K562 (cell line): Measurements from ENCODE around the gene ZNF18. TPM values are rescaled to one million over a fixed set of nuclear protein-coding genes. Genes with fewer than 3 reads are reported as not detected.

ENCODE experiments used
- CBFB ChIP-seq: sonication (generic); formaldehyde crosslinking; IDR thresholded peaks from 2 replicates; pipeline ENCODE4 v1.4.0; 2020; ENCODE audit warnings: mild to moderate bottlenecking, missing genetic modification reagents
- CHD1 ChIP-seq: fragments of 200-600 bp; sonication (generic); IDR thresholded peaks from one replicate; pipeline ENCODE4 v1.6.1; 2012; ENCODE audit warnings: mild to moderate bottlenecking, moderate library complexity, low read length, inconsistent platforms
- DDX20 ChIP-seq: fragments of 450-650 bp; IDR thresholded peaks from 2 replicates; pipeline ENCODE4 v1.6.1; 2016; ENCODE audit warnings: missing genetic modification characterization, low read depth, mild to moderate bottlenecking, missing compliant biosample characterization, moderate library complexity
- HNRNPL ChIP-seq: fragments of 200-400 bp; formaldehyde crosslinking; IDR thresholded peaks from 2 replicates; pipeline ENCODE4 v1.6.1; 2017; ENCODE audit warnings: low read depth, mild to moderate bottlenecking, low read length
- MAFK ChIP-seq: IDR thresholded peaks from 2 replicates; pipeline ENCODE4 v1.6.1; 2011; ENCODE audit warnings: low read length, improper control_type of control experiment
- MAZ ChIP-seq, 2 experiments: fragments of 450-650 bp in 1 of 2; sonication (generic) in 1 of 2; formaldehyde crosslinking; IDR thresholded peaks in 1 of 2; conservative IDR thresholded peaks in 1 of 2; 2 replicates each; pipeline versions ENCODE4 v1.4.0 to v1.5.0; 2020; ENCODE audit warnings: mild to moderate bottlenecking in 1 of 2, missing genetic modification reagents in 1 of 2
- NCOA2 ChIP-seq, 2 experiments: fragments of 450-650 bp; IDR thresholded peaks; 2 replicates each; pipeline ENCODE4 v1.6.1; 2018; ENCODE audit warnings: mild to moderate bottlenecking in 2 of 2, moderate library complexity in 1 of 2; ENCODE audit not compliant: partially characterized antibody in 2 of 2
- NCOR1 ChIP-seq: fragments of 450-650 bp; IDR thresholded peaks from 2 replicates; pipeline ENCODE4 v1.6.1; 2016; ENCODE audit warnings: mild to moderate bottlenecking, moderate library complexity
- NFRKB ChIP-seq: fragments of 450-650 bp; IDR thresholded peaks from 2 replicates; pipeline ENCODE4 v1.6.1; 2016; ENCODE audit warnings: low read depth
- POLR2AphosphoS5 ChIP-seq: IDR thresholded peaks from 2 replicates; pipeline ENCODE4 v1.6.1; 2011; ENCODE audit warnings: mild to moderate bottlenecking, low read depth, low read length, moderate library complexity; ENCODE audit not compliant: control insufficient read depth, insufficient read depth
- SETDB1 ChIP-seq: IDR thresholded peaks from one replicate; pipeline ENCODE4 v1.6.1; 2012; ENCODE audit warnings: low read length, control low read depth, inconsistent platforms
- SMAD4 ChIP-seq: fragments of 250-450 bp; sonication (Bioruptor Pico); conservative IDR thresholded peaks from 2 replicates; pipeline ENCODE4 v1.8.0; 2021; ENCODE audit warnings: inconsistent platforms, mild to moderate bottlenecking, moderate library complexity
- SREBF1 ChIP-seq: fragments of 150-350 bp; IDR thresholded peaks from 2 replicates; pipeline ENCODE4 v1.6.1; 2014; ENCODE audit warnings: antibody characterized with exemption, low read depth, low read length, borderline replicate concordance
- SREBF2 ChIP-seq: sonication (generic); formaldehyde crosslinking; IDR thresholded peaks from 2 replicates; pipeline ENCODE4 v1.4.0; 2020; ENCODE audit warnings: mild to moderate bottlenecking, missing genetic modification reagents
- TBP ChIP-seq: optimal IDR thresholded peaks from 2 replicates; pipeline ENCODE3; 2011; ENCODE audit warnings: low read depth, low read length, improper control_type of control experiment
- YY1 ChIP-seq, 3 experiments: IDR thresholded peaks; 2 replicates each; pipeline ENCODE4 v1.6.1; 2011; ENCODE audit warnings: low read length in 2 of 3, mild to moderate bottlenecking in 2 of 3, moderate library complexity in 2 of 3, borderline replicate concordance in 1 of 3, control low read depth in 1 of 3, low read depth in 1 of 3; ENCODE audit not compliant: insufficient read depth in 3 of 3, insufficient replicate concordance in 2 of 3, control insufficient read depth in 1 of 3, insufficient read length in 1 of 3; ENCODE audit errors: extremely low read depth in 1 of 3
- ZBTB17 ChIP-seq: fragments of 450-650 bp; formaldehyde crosslinking; IDR thresholded peaks from 2 replicates; pipeline ENCODE4 v1.4.0; 2020; ENCODE audit warnings: mild to moderate bottlenecking
- ZC3H8 ChIP-seq: fragments of 450-650 bp; IDR thresholded peaks from 2 replicates; pipeline ENCODE4 v1.6.1; 2017
- ZNF224 ChIP-seq: sonication (generic); formaldehyde crosslinking; IDR thresholded peaks from 2 replicates; pipeline ENCODE4 v1.8.0; 2022; ENCODE audit warnings: mild to moderate bottlenecking, missing genetic modification reagents
- ZNF507 ChIP-seq: conservative IDR thresholded peaks from 2 replicates; pipeline ENCODE4 v1.6.1; 2017; ENCODE audit warnings: missing genetic modification characterization, missing compliant biosample characterization
- ZNF668 ChIP-seq: fragments of 250-450 bp; sonication (Bioruptor Pico); IDR thresholded peaks from 2 replicates; pipeline ENCODE4 v1.8.0; 2022; ENCODE audit warnings: mild to moderate bottlenecking, inconsistent platforms
- ZNF75A ChIP-seq: fragments of 450-650 bp; formaldehyde crosslinking; IDR thresholded peaks from 2 replicates; pipeline ENCODE4 v1.4.0; 2020; ENCODE audit warnings: mild to moderate bottlenecking
- polyA plus RNA-seq, 8 experiments: library from polyadenylated mRNA; depleted of rRNA in 4 of 8; stranded (reverse) in 5 of 8; unstranded in 3 of 8; fragments of >200 nt; fragmentation: Nextera tagmentation in 2 of 8; fragmentation: Illumina TruSeq in 1 of 8; extraction: Ambion mirVana in 2 of 8; extraction: Trizol in 1 of 8; gene quantifications; 2 replicates each; pipeline versions ENCODE4 v1.2.1 to v1.2.3, GENCODE V29; 2011 to 2014; ENCODE audit warnings: inconsistent platforms in 1 of 8, missing spikeins in 1 of 8
- total RNA-seq, 7 experiments: library from RNA; depleted of rRNA in 6 of 7; stranded (reverse); fragments of >200 nt in 6 of 7; fragmentation: Illumina TruSeq in 2 of 7; extraction: Trizol in 2 of 7; gene quantifications; 2 replicates each; pipeline versions ENCODE4 v1.2.1 to v1.2.3, GENCODE V29; 2011 to 2021; ENCODE audit warnings: low replicate concordance in 1 of 7
- TF ChIP-seq, protein P1 (sequence below): fragments of 450-650 bp; formaldehyde crosslinking; IDR thresholded peaks from 2 replicates; pipeline ENCODE4 v1.4.0; 2020; ENCODE audit warnings: mild to moderate bottlenecking, moderate library complexity
- TF ChIP-seq, protein P2 (sequence below): IDR thresholded peaks from 3 replicates; pipeline ENCODE4 v1.6.1; 2011; ENCODE audit warnings: borderline replicate concordance, mild to moderate bottlenecking, moderate library complexity; ENCODE audit not compliant: insufficient read length; ENCODE audit errors: extremely low read depth

Gene ZNF18
- total and polyA plus RNA-seq, 9 of the 15 experiments (the other 6 are each of a cell fraction or from before 2014, with no cell fraction given): 1.1 to 5.0 (median 3.4) TPM

DNA sequence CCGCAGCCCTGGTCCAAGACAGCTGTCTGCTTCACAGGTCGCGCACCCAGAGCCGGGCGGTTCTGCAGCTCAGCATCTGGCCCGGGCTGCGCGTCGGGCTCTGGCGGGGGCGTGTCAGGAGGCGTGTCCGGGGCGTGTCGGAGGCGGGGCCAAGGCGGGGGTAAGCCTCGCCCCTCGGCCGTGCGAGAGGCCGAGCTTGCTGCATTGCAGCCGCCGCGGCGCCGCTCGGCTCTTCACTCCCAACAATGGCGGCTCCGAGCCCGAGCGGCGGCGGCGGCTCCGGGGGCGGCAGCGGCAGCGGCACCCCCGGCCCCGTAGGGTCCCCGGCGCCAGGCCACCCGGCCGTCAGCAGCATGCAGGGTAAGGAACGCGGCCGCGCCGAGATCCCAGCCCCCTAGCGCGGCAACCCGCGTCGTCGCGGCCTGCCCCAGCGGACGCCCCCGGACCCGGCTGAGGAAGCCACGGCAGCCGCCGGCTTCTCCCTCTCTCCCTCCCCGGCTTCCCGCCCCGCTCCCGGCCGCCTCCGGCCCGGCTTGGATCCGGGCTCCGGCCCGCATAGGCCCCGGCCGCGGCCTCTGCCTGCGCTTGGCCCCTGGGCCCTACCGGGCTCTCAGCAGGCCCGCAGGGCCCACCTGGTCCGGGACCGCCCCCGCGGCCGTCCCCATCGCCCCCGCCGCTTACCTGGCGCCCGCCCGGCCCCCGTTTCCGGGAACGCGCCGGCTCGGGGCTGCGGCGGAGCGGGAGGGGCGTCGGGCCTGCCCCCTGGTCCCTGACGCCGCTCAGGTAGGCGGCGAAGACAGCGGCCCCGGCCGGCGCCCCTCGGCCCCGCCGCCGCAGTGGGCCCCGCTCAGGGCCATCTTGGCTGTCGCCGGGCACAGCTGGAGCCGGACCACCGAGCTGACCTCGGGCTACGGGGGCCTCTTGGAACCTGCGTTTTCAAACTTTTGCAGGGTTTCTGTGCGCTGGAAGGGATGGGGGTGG lies 23.7 kb upstream of the ZNF18 start, which contains the start of gene MAP2K4 (continued):
- TF ChIP-seq YY1 (IDR thresholded peaks at IDR 0.05; ENCODE audit: borderline replicate concordance in 1 of 3, control insufficient read depth in 1 of 3, extremely low read depth in 1 of 3, insufficient read depth in 3 of 3, insufficient read length in 1 of 3, insufficient replicate concordance in 2 of 3, low read depth in 1 of 3, low read length in 2 of 3) (peak; percentile 61 to 93 (median 87)), MAFK (no peak), ZNF75A (no peak), NFRKB (no peak), TBP (peak; percentile 78), ZC3H8 (no peak), HNRNPL (no peak), ZNF224 (CRISPR knock-in tag) (no peak), SREBF1 (no peak), CBFB (CRISPR knock-in tag) (no peak), ZBTB17 (no peak), MAZ (CRISPR knock-in tag; conservative IDR thresholded peaks at IDR 0.05 in 1 of 2, IDR thresholded peaks at IDR 0.05 in 1 of 2) (peak in 1 of 2 experiments; percentile 63; a peak in 2 of 4 replicates), ZNF668 (CRISPR knock-in tag) (no peak), NCOA2 (IDR thresholded peaks at IDR 0.05; ENCODE audit: partially characterized antibody in 2 of 2) (no peak), SREBF2 (CRISPR knock-in tag) (no peak), ZNF507 (tag) (no peak), POLR2AphosphoS5 (peak; percentile 57; the same call in 1 of the 2 replicates), SMAD4 (peak; percentile 67), DDX20 (tag) (no peak), SETDB1 (no peak), CHD1 (no peak), NCOR1 (no peak)
- TF ChIP-seq, protein P1, sequence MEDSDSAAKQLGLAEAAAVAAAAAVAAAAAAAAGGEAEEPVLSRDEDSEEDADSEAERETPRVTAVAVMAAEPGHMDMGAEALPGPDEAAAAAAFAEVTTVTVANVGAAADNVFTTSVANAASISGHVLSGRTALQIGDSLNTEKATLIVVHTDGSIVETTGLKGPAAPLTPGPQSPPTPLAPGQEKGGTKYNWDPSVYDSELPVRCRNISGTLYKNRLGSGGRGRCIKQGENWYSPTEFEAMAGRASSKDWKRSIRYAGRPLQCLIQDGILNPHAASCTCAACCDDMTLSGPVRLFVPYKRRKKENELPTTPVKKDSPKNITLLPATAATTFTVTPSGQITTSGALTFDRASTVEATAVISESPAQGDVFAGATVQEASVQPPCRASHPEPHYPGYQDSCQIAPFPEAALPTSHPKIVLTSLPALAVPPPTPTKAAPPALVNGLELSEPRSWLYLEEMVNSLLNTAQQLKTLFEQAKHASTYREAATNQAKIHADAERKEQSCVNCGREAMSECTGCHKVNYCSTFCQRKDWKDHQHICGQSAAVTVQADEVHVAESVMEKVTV (CRISPR knock-in tag): no peak
- TF ChIP-seq, protein P2, sequence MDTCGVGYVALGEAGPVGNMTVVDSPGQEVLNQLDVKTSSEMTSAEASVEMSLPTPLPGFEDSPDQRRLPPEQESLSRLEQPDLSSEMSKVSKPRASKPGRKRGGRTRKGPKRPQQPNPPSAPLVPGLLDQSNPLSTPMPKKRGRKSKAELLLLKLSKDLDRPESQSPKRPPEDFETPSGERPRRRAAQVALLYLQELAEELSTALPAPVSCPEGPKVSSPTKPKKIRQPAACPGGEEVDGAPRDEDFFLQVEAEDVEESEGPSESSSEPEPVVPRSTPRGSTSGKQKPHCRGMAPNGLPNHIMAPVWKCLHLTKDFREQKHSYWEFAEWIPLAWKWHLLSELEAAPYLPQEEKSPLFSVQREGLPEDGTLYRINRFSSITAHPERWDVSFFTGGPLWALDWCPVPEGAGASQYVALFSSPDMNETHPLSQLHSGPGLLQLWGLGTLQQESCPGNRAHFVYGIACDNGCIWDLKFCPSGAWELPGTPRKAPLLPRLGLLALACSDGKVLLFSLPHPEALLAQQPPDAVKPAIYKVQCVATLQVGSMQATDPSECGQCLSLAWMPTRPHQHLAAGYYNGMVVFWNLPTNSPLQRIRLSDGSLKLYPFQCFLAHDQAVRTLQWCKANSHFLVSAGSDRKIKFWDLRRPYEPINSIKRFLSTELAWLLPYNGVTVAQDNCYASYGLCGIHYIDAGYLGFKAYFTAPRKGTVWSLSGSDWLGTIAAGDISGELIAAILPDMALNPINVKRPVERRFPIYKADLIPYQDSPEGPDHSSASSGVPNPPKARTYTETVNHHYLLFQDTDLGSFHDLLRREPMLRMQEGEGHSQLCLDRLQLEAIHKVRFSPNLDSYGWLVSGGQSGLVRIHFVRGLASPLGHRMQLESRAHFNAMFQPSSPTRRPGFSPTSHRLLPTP: no peak
